Esophagus squamous epithelium (tissue), 5 donors: ENCODE results near the gene GPR65. TPM values are rescaled to one million over a fixed set of nuclear protein-coding genes. Genes with fewer than 3 reads are reported as not detected.

Source experiments
- DNase-seq: peaks from one replicate; lab custom pipeline; 2025; lab: John Stamatoyannopoulos, UW
- H3K27ac ChIP-seq, 4 donors: fragments of 200-600 bp; sonication (generic); one replicate each; pipeline ENCODE4 v1.5.1; 2016 to 2019; ENCODE audit warnings: mild to moderate bottlenecking in 1 of 4
- H3K27me3 ChIP-seq, 4 donors: fragments of 200-600 bp; sonication (generic); 1 replicate in 3 of 4; 2 replicates in 1 of 4; pipeline versions ENCODE4 v1.5.1 to v1.6.0; 2017 to 2021; ENCODE audit warnings: antibody characterized with exemption in 1 of 4
- H3K36me3 ChIP-seq, 3 donors: fragments of 200-600 bp; sonication (generic); one replicate each; pipeline ENCODE4 v1.5.1; 2016 to 2019
- H3K4me1 ChIP-seq, 3 donors: fragments of 200-600 bp; sonication (generic); one replicate each; pipeline ENCODE4 v1.5.1; 2017 to 2019
- H3K4me3 ChIP-seq, 4 donors: fragments of 200-600 bp; sonication (generic); 1 replicate in 3 of 4; 2 replicates in 1 of 4; pipeline ENCODE4 v1.5.1; 2016 to 2019; ENCODE audit warnings: mild to moderate bottlenecking in 2 of 4, moderate library complexity in 1 of 4
- H3K9me3 ChIP-seq, 3 donors: fragments of 200-600 bp; sonication (generic); one replicate each; pipeline ENCODE4 v1.5.1; 2016 to 2019
- CTCF ChIP-seq, 6 experiments: fragments of 450-650 bp in 4 of 6; fragments of 200-600 bp in 2 of 6; sonication (generic) in 2 of 6; IDR thresholded peaks; one replicate each; pipeline ENCODE4 v1.5.1; 2016 to 2019; ENCODE audit warnings: antibody characterized with exemption in 6 of 6, mild to moderate bottlenecking in 4 of 6, moderate library complexity in 4 of 6
- POLR2A ChIP-seq, 4 donors: fragments of 450-650 bp; IDR thresholded peaks; one replicate each; pipeline ENCODE4 v1.6.1; 2017; ENCODE audit warnings: antibody characterized with exemption in 4 of 4, mild to moderate bottlenecking in 4 of 4, moderate library complexity in 3 of 4
- WGBS, 2 donors: methylation state at CpG; one replicate each; pipeline ENCODE4 v1.1.5; 2018; 5-methylcytosine and 5-hydroxymethylcytosine counted together
- intact Hi-C: fragments of 100-400 bp; cut with DNase I; formaldehyde crosslinking; loops from one replicate; pipeline ENCODE4 v1.15.0; 2022
- total RNA-seq, 4 donors: library from RNA; depleted of rRNA; stranded (reverse); fragments of >200 nt; gene quantifications; one replicate each; pipeline ENCODE4 v1.1.0, GENCODE V29; 2016
- donor health status: DM: yes; HTN: yes; CAD: no.

Gene GPR65
- total RNA-seq, 4 donors from 2014 or later, result 0.34 to 1.4 (median 0.75) TPM

DNA sequence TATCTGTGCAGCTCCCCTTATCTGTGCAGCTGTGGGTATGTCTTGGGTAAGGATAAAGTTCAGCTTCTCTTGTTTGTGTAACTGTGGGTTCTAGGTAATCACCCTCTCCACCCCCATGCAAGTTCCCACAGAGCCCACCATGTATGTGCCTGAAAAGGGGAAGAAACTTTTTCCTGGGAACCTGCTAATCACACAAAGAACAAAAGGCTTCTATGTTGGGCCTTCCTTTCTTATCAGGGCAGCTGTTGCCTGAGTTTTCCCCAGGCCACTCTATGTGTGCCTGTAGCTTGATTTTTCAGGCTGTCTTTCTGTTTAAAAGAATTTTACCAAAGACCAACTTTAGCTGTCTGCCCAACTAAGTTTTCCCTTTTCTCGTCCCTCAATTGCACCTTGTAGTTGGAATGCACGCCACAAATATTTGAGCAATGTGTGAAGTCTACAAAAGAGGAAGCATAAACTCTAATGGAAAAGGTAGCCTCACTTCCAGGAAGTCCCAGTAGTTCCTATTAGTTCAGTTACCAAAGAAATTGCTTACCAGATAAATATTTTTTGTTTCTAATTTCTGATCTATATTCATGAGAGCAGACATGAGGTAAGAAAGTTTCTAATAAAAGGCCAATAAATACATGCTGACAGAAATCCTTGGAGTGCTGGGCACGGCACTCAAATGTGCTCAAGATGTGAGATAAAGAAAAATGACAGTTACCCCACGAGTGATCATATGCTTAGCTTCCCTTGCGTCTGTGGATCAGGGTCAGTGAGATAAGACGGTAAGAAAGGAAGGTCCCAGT lies 9.2 kb upstream of the GPR65 start:
- no peak for DNase-seq
- H3K9me3 ChIP-seq, result no peaks in the 10 kb centered on the region
- intact Hi-C loops, result no loop called here
- no peaks in the 10 kb centered on the region for H3K27me3 ChIP-seq
- peaks cover 0 to 29% (median 10%) of the 10 kb centered on the region in 3 donors for H3K4me1 ChIP-seq
- 66 to 77% methylated on average over 6 of the region's 6 CpGs for WGBS, 2 donors
- H3K36me3 ChIP-seq, result no peaks in the 10 kb centered on the region
- peak overlapping the region in 1 of 4 donors; percentile 32 for H3K27ac ChIP-seq
- TF ChIP-seq CTCF (IDR thresholded peaks at IDR 0.05) (no peak), POLR2A (IDR thresholded peaks at IDR 0.05) (no peak)
- H3K4me3 ChIP-seq, result no peak overlapping the region

DNA sequence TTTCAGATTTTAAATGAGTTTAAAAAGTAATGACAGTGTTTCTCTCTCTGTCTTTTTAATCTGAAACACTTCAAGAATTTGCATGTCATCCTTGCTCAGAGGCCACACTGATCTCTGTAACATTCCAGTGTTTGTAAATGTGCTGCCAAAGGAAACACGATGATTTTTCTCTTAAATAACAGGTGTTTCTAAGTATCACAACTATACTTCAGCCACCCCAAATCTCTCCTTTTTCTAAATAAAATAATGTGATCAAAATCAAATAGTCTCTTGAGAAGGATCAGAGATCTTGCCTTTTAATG lies 8.7 kb upstream of the GPR65 start:
- no peaks in the 10 kb centered on the region for H3K27me3 ChIP-seq
- DNase-seq, result no peak
- intact Hi-C loops, result no loop called here
- H3K27ac ChIP-seq, result no peak overlapping the region
- H3K36me3 ChIP-seq, result no peaks in the 10 kb centered on the region
- peaks cover 0 to 24% (median 7%) of the 10 kb centered on the region in 3 donors for H3K4me1 ChIP-seq
- WGBS, 2 donors, result 62 to 64% methylated on average over 1 of the region's 1 CpG
- no peak overlapping the region for H3K4me3 ChIP-seq
- H3K9me3 ChIP-seq, result no peaks in the 10 kb centered on the region
- TF ChIP-seq CTCF (IDR thresholded peaks at IDR 0.05) (no peak), POLR2A (IDR thresholded peaks at IDR 0.05) (no peak)

DNA sequence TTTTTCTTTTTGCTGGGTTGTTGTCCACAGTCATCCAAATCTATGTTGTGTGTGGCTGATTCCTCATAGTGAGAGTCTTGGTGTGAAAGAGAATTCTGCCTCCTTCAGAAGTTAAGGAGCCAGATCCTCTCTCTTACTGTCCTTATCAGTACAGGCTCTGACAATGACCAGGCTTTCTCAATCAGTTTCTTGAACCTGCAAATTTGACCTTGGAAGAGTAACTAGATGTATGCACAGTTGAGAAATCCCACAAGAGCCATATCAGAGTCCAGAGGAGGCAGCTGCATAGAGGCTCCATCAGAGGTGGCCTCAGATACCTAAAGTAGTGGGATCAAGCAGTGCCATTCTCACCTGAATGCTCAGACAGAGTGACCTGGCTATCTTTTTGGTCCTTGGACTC lies 6.5 kb upstream of the GPR65 start:
- H3K36me3 ChIP-seq, result no peaks in the 10 kb centered on the region
- H3K27ac ChIP-seq, result no peak overlapping the region
- no peak for DNase-seq
- TF ChIP-seq POLR2A (IDR thresholded peaks at IDR 0.05) (no peak), CTCF (IDR thresholded peaks at IDR 0.05) (no peak)
- no peak overlapping the region for H3K4me3 ChIP-seq
- H3K4me1 ChIP-seq, result peaks cover 0 to 5% (median 4%) of the 10 kb centered on the region in 3 donors
- H3K27me3 ChIP-seq, result no peaks in the 10 kb centered on the region
- intact Hi-C loops, result no loop called here
- no peaks in the 10 kb centered on the region for H3K9me3 ChIP-seq

DNA sequence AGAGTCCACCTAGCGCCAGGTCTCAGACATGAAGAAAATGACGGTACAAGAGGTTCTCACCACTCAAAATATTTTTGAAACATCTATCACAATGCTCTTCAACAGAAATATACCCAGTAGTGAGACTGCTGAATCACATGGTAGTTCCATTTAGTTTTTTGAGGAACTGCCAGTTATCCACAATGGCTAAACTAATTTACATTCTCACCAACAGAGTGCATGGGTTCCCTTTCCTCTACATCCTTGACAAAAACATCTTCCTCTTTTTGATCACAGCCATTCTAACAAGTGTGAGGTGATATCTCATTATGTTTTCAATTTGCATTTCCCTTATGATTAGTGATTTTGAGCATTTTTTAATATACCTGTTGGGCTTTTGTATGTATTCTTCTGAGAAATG lies 5.7 kb upstream of the GPR65 start:
- DNase-seq, result no peak
- Histone ChIP-seq H3K4me1 (no peaks in the 10 kb centered on the region), H3K4me3 (no peak overlapping the region), H3K27ac (no peak overlapping the region), H3K9me3 (no peaks in the 10 kb centered on the region), H3K27me3 (no peaks in the 10 kb centered on the region), H3K36me3 (no peaks in the 10 kb centered on the region)
- WGBS, 2 donors, result 85 to 90% methylated on average over 2 of the region's 2 CpGs
- intact Hi-C loops, result no loop called here
- TF ChIP-seq CTCF (IDR thresholded peaks at IDR 0.05) (no peak), POLR2A (IDR thresholded peaks at IDR 0.05) (no peak)

DNA sequence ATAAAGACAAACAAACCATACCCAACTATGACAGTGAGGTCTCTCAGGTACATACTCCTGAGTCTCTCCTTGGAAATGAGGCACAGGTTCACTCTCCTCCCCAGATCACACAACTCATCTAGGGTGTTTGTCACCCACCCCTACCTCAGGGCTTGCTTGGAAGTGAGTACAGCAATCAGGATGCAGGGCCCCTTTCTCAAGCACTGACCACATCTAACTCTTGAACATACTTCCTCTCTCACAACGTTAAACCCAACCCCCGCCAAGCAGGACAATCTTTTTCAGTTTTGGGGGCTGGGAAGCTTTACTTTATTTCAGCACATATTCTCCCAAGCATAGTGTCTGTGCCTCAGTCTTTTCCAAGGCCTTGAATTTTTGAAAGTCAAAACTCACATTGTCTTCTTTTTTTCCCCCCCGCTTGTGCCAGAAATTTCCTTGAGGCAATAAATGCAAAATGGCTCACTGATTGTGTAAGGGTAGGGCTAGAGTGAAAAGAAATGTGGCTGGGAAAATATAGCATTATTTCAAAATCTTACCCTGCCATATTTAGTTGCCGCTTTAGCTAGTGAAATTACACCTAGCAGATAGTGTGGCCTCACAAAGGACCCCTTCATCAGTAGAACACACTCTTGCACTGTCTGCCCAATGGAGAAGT lies 2.4 kb upstream of the GPR65 start:
- 73 to 78% methylated on average over 4 of the region's 4 CpGs for WGBS, 2 donors
- no peak for DNase-seq
- Histone ChIP-seq H3K4me1 (no peaks in the 10 kb centered on the region), H3K4me3 (no peak overlapping the region), H3K9me3 (no peaks in the 10 kb centered on the region), H3K27ac (peak overlapping the region in 2 of 4 donors; percentile 0 to 25), H3K36me3 (no peaks in the 10 kb centered on the region), H3K27me3 (no peaks in the 10 kb centered on the region)
- intact Hi-C loops, result no loop called here
- TF ChIP-seq CTCF (IDR thresholded peaks at IDR 0.05) (no peak), POLR2A (IDR thresholded peaks at IDR 0.05) (no peak)
